Activated naive CD8-positive, alpha-beta T cell treated with anti-CD3 and anti-CD28 coated beads, Interleukin-2, amount 10 ng/mL, durations not matched to agents 7 days and 5 days (primary cell): Measurements from ENCODE around the gene TBC1D2. TPM values are rescaled to one million over a fixed set of nuclear protein-coding genes. Genes with fewer than 3 reads are reported as not detected.
"Not testable (repeated sequence)": the region's sequence is repeated elsewhere in the genome, so short reads cannot be mapped to it uniquely, and the experiment has no call there.

Source experiments
- ATAC-seq: fragments of 150-1000 bp; cut with Tn5 transposase; one replicate; pipeline ENCODE4 v1.10.0; 2021; ENCODE audit warnings: low read depth, moderate library complexity
- POLR2A ChIA-PET: fragments of 350-600 bp; sonication (Branson Sonifier 250); formaldehyde crosslinking; loops from one replicate; lab custom pipeline; 2021; ENCODE audit warnings: antibody characterized with exemption; lab: Charles Lee
- DNase-seq: peaks from one replicate; pipeline ENCODE4 v3.0.0; 2021
- H3K27ac Mint-ChIP-seq: one replicate; pipeline ENCODE4 v1.8.0; 2022; ENCODE audit warnings: mild to moderate bottlenecking, mixed read lengths
- H3K27me3 Mint-ChIP-seq: one replicate; pipeline ENCODE4 v1.8.0; 2022; ENCODE audit warnings: mild to moderate bottlenecking, moderate library complexity, mixed read lengths
- H3K36me3 Mint-ChIP-seq: one replicate; pipeline ENCODE4 v1.8.0; 2021; ENCODE audit warnings: mild to moderate bottlenecking, mixed read lengths
- H3K4me1 Mint-ChIP-seq: one replicate; pipeline ENCODE4 v1.8.0; 2021; ENCODE audit warnings: mixed read lengths
- H3K4me3 Mint-ChIP-seq: one replicate; pipeline ENCODE4 v1.8.0; 2022; ENCODE audit warnings: mild to moderate bottlenecking, moderate library complexity, mixed read lengths
- H3K9me3 Mint-ChIP-seq: one replicate; pipeline ENCODE4 v1.8.0; 2021; ENCODE audit warnings: mixed read lengths
- total RNA-seq, 2 experiments: library from RNA; stranded (reverse); gene quantifications; one replicate each; pipeline ENCODE4 v1.2.3, GENCODE V29; 2021

TBC1D2 gene
- total RNA-seq, 2 experiments from 2014 or later: 6.4 to 6.8 TPM

GRCh38 chr9:98184326-98184725 is 71.1 kb downstream of the TBC1D2 start:
- no peak for ATAC-seq
- POLR2A ChIA-PET: interaction anchor here (0.7 kb wide), 1 partner anchor 65 kb away, joined by 4 read pairs; the partner anchor contains the start of gene TRIM14

GRCh38 chr9:98182889-98183599 is 72.4 kb downstream of the TBC1D2 start:
- POLR2A ChIA-PET: no interaction called here
- H3K27me3 Mint-ChIP-seq: no peaks in the 10 kb centered on the region
- DNase-seq: no peak
- no peaks in the 10 kb centered on the region for H3K36me3 Mint-ChIP-seq
- no peaks in the 10 kb centered on the region for H3K9me3 Mint-ChIP-seq
- no peak for ATAC-seq
- peak overlapping the region; percentile 15 for H3K27ac Mint-ChIP-seq
- H3K4me1 Mint-ChIP-seq: peaks cover 11% of the 10 kb centered on the region
- no peak overlapping the region for H3K4me3 Mint-ChIP-seq

More at GRCh38 chr9:98184326-98184725, 71.1 kb downstream of the TBC1D2 start:
- no peaks in the 10 kb centered on the region for H3K9me3 Mint-ChIP-seq
- H3K36me3 Mint-ChIP-seq: peaks cover 1% of the 10 kb centered on the region
- H3K4me1 Mint-ChIP-seq: peaks cover 15% of the 10 kb centered on the region
- H3K27me3 Mint-ChIP-seq: no peaks in the 10 kb centered on the region
- H3K27ac Mint-ChIP-seq: no peak overlapping the region
- DNase-seq: no peak
- no peak overlapping the region for H3K4me3 Mint-ChIP-seq

- no peak for DNase-seq
- H3K27ac Mint-ChIP-seq: no peak overlapping the region
- peaks cover 11% of the 10 kb centered on the region for H3K4me1 Mint-ChIP-seq
Measured at GRCh38 chr9:98182069-98182820, 73.2 kb downstream of the TBC1D2 start.

GRCh38 chr9:98181746-98182068 is 73.7 kb downstream of the TBC1D2 start:
- Mint-ChIP-seq H3K4me3 (no peak overlapping the region), H3K36me3 (no peaks in the 10 kb centered on the region), H3K4me1 (peaks cover 11% of the 10 kb centered on the region), H3K9me3 (no peaks in the 10 kb centered on the region), H3K27ac (no peak overlapping the region), H3K27me3 (no peaks in the 10 kb centered on the region)
- ATAC-seq: no peak
- POLR2A ChIA-PET: no interaction called here
- DNase-seq: no peak

More at GRCh38 chr9:98182069-98182820, 73.2 kb downstream of the TBC1D2 start:
- Mint-ChIP-seq H3K27me3 (no peaks in the 10 kb centered on the region), H3K4me3 (no peak overlapping the region), H3K9me3 (no peaks in the 10 kb centered on the region), H3K36me3 (no peaks in the 10 kb centered on the region)
- POLR2A ChIA-PET: no interaction called here
- ATAC-seq: no peak

GRCh38 chr9:98180996-98181395 is 74.5 kb downstream of the TBC1D2 start:
- Mint-ChIP-seq H3K27ac (no peak overlapping the region), H3K9me3 (no peaks in the 10 kb centered on the region), H3K27me3 (no peaks in the 10 kb centered on the region), H3K4me1 (peaks cover 11% of the 10 kb centered on the region), H3K36me3 (no peaks in the 10 kb centered on the region), H3K4me3 (no peak overlapping the region)
- DNase-seq (no peak), ATAC-seq (no peak)
- POLR2A ChIA-PET: no interaction called here

DNA sequence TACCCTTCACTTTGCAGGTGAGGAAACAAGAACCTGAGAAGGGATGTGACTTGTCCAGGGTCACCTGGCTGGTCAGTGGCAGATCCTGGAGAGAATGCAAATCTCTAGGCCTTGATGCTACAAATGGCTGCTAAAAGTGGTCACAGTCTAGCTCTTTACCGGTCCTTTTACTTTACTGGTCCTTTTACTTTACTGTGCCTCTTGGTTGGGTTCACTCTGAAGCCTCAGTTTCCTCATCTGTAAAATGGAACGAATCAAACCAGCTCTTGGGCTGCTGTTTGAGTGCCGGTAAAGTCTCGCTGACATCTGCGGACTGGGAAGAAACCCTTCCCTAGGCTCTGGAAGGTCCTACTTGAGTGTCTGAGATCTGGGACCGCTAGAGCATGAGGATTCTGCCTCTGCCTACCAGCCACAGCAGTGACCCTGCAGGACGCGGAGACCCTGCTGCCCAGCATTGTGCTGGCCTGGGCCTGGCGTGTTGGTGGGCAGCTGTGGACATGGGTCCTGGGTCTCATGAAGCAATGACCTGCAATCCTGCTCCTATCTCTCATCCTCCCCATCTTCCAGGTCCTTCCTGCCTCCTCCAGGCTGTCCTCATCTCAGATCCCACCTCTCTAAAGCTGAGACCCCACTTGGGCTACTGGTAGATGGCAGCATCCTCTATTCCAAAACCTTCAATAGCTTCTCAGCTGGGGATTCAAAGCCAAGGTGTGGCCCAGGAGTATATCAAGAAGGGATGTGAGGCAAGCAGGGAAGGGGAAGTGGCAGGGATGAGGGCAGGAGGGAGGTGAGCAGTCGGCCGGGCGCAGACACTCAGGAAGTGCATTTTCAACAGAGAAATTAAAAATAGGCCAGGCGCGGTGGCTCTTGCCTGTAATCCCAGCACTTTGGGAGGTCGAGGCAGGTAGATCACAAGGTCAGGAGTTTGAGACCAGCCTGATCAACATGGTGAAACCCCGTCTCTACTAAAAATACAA is 76.3 kb downstream of the TBC1D2 start:
- POLR2A ChIA-PET: no interaction called here
- peaks cover 11% of the 10 kb centered on the region for H3K4me1 Mint-ChIP-seq
- H3K4me3 Mint-ChIP-seq: no peak overlapping the region
- no peaks in the 10 kb centered on the region for H3K9me3 Mint-ChIP-seq
- H3K36me3 Mint-ChIP-seq: no peaks in the 10 kb centered on the region
- ATAC-seq (no peak), DNase-seq (no peak)
- no peak overlapping the region for H3K27ac Mint-ChIP-seq
- no peaks in the 10 kb centered on the region for H3K27me3 Mint-ChIP-seq

GRCh38 chr9:98176391-98177259 is 78.8 kb downstream of the TBC1D2 start:
- Mint-ChIP-seq H3K4me1 (peaks cover 9% of the 10 kb centered on the region), H3K27ac (no peak overlapping the region), H3K27me3 (no peaks in the 10 kb centered on the region), H3K9me3 (no peaks in the 10 kb centered on the region), H3K36me3 (no peaks in the 10 kb centered on the region), H3K4me3 (no peak overlapping the region)
- ATAC-seq (no peak), DNase-seq (no peak)
- POLR2A ChIA-PET: no interaction called here

- Mint-ChIP-seq H3K27me3 (no peaks in the 10 kb centered on the region), H3K4me3 (no peak overlapping the region), H3K9me3 (no peaks in the 10 kb centered on the region), H3K4me1 (peaks cover 9% of the 10 kb centered on the region), H3K27ac (no peak overlapping the region), H3K36me3 (no peaks in the 10 kb centered on the region)
- DNase-seq (no peak), ATAC-seq (no peak)
- POLR2A ChIA-PET: no interaction called here
Measured at GRCh38 chr9:98175762-98176161, 79.7 kb downstream of the TBC1D2 start.

DNA sequence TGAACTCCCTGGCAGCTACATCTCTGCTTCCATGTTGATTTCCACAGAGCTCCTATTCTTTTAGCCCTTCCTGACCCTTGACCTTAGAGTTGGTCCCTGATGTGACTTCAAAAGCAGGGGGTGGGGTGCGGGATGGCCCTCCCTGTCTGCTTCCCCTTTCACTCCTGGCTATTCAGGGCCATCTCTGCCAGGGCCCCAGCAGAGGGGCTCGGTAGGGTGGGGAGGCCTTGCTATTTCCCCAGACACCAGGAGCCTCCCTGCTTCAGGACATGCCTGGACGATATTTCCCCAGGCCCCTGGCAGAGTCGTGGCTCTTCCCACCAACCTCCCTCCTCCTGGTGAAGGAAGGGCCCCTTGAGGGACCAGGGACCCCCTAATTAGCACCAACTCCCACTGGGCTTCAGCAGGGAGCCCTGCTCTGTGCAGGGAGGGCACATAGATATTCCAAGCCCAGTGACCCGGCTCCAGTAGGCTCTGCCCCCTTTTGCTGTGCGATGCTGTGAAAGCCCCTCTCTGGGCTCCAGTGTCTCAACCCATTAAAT is 80.3 kb downstream of the TBC1D2 start:
- POLR2A ChIA-PET: no interaction called here
- H3K4me1 Mint-ChIP-seq: peaks cover 10% of the 10 kb centered on the region
- no peaks in the 10 kb centered on the region for H3K27me3 Mint-ChIP-seq
- no peak for ATAC-seq
- H3K36me3 Mint-ChIP-seq: peaks cover 1% of the 10 kb centered on the region
- no peak overlapping the region for H3K27ac Mint-ChIP-seq
- no peak overlapping the region for H3K4me3 Mint-ChIP-seq
- no peak for DNase-seq
- no peaks in the 10 kb centered on the region for H3K9me3 Mint-ChIP-seq

GRCh38 chr9:98174502-98174918 is 80.9 kb downstream of the TBC1D2 start:
- H3K27ac Mint-ChIP-seq, DNase-seq, H3K4me3 Mint-ChIP-seq, H3K36me3 Mint-ChIP-seq, H3K9me3 Mint-ChIP-seq, ATAC-seq, H3K27me3 Mint-ChIP-seq, POLR2A ChIA-PET: not testable (repeated sequence)
- peaks cover 14% of the 10 kb centered on the region for H3K4me1 Mint-ChIP-seq

- DNase-seq (no peak), ATAC-seq (no peak)
- no peaks in the 10 kb centered on the region for H3K9me3 Mint-ChIP-seq
- no peaks in the 10 kb centered on the region for H3K27me3 Mint-ChIP-seq
- no peak overlapping the region for H3K27ac Mint-ChIP-seq
- H3K4me1 Mint-ChIP-seq: peaks cover 18% of the 10 kb centered on the region
- peaks cover 1% of the 10 kb centered on the region for H3K36me3 Mint-ChIP-seq
- H3K4me3 Mint-ChIP-seq: no peak overlapping the region
- POLR2A ChIA-PET: no interaction called here
Measured at GRCh38 chr9:98173181-98173580, 82.3 kb downstream of the TBC1D2 start.

DNA sequence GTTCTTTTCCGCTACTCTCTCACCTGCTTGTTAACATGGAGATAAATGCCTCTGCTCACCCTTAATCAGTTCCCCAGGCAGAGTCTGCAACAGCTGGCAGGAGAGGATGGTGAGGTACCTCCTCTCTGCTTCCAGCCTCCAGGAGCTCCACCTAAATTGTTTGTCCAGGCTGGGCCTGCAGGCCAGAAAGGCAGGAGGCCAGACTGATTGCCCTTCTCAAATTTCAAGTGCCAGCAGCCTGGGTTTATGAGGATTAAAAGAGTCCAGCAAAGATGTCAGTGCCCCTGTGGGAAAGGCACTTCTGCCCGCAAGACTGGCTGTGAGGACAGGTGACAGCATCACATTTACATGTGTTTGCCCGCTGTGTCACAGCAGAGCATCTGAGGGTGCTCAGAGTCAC is 82.8 kb downstream of the TBC1D2 start:
- Mint-ChIP-seq H3K27ac (no peak overlapping the region), H3K9me3 (no peaks in the 10 kb centered on the region), H3K27me3 (no peaks in the 10 kb centered on the region), H3K36me3 (peaks cover 1% of the 10 kb centered on the region), H3K4me3 (no peak overlapping the region), H3K4me1 (peaks cover 18% of the 10 kb centered on the region)
- no peak for ATAC-seq
- POLR2A ChIA-PET: no interaction called here
- DNase-seq: no peak
